Gastroesophageal sphincter (tissue), 4 donors: Measurements from ENCODE around the gene SIRT1. TPM values are rescaled to one million over a fixed set of nuclear protein-coding genes. Genes with fewer than 3 reads are reported as not detected.

Experiments used
- ATAC-seq: fragments of 150-250 bp; one replicate; pipeline ENCODE4 v1.9.1; 2016; ENCODE audit warnings: mild to moderate bottlenecking, moderate library complexity
- H3K27ac ChIP-seq, 4 donors: fragments of 200-600 bp; sonication (generic) in 3 of 4; 1 replicate in 3 of 4; 2 replicates in 1 of 4; pipeline ENCODE4 v1.5.1; 2016 to 2019
- H3K27me3 ChIP-seq: fragments of 200-600 bp; sonication (generic); one replicate; pipeline ENCODE4 v1.5.1; 2019
- H3K36me3 ChIP-seq, 2 donors: fragments of 200-600 bp; sonication (generic); one replicate each; pipeline ENCODE4 v1.5.1; 2019; ENCODE audit warnings: control low read depth in 1 of 2
- H3K4me1 ChIP-seq, 3 donors: fragments of 200-600 bp; sonication (generic); 1 replicate in 2 of 3; 2 replicates in 1 of 3; pipeline ENCODE4 v1.5.1; 2016 to 2019; ENCODE audit warnings: control low read depth in 2 of 3
- H3K4me3 ChIP-seq, 2 donors: fragments of 200-600 bp; sonication (generic); one replicate each; pipeline ENCODE4 v1.5.1; 2019; ENCODE audit warnings: mild to moderate bottlenecking in 1 of 2, moderate library complexity in 1 of 2
- H3K9me3 ChIP-seq, 3 donors: fragments of 200-600 bp; sonication (generic); one replicate each; pipeline ENCODE4 v1.5.1; 2017 to 2019; ENCODE audit warnings: control low read depth in 2 of 3
- EP300 ChIP-seq: sonication (generic); formaldehyde crosslinking; IDR thresholded peaks from one replicate; pipeline ENCODE4 v1.6.1; 2017; ENCODE audit warnings: antibody characterized with exemption, mild to moderate bottlenecking
- POLR2A ChIP-seq, 2 donors: fragments of 450-650 bp; IDR thresholded peaks; one replicate each; pipeline ENCODE4 v1.6.1; 2017; ENCODE audit warnings: antibody characterized with exemption in 2 of 2, mild to moderate bottlenecking in 2 of 2, moderate library complexity in 1 of 2
- POLR2AphosphoS5 ChIP-seq: sonication (generic); formaldehyde crosslinking; IDR thresholded peaks from one replicate; pipeline ENCODE4 v1.6.1; 2017; ENCODE audit warnings: antibody characterized with exemption
- WGBS, 2 donors: methylation state at CpG; one replicate each; pipeline ENCODE4 v1.1.5; 2018; ENCODE audit warnings: low coverage in 1 of 2; 5-methylcytosine and 5-hydroxymethylcytosine counted together
- total RNA-seq, 4 donors: library from RNA; depleted of rRNA; stranded (reverse); fragments of >200 nt; gene quantifications; one replicate each; pipeline ENCODE4 v1.1.0, GENCODE V29; 2016
- TF ChIP-seq, protein P1 (sequence below), 4 experiments: fragments of 200-600 bp in 2 of 4; fragments of 450-650 bp in 2 of 4; sonication (generic) in 1 of 4; IDR thresholded peaks; one replicate each; pipeline ENCODE4 v1.5.1; 2017 to 2019; ENCODE audit warnings: antibody characterized with exemption in 4 of 4, mild to moderate bottlenecking in 2 of 4, moderate library complexity in 2 of 4

Gene SIRT1
- total RNA-seq, 4 donors from 2014 or later, result 22.1 to 39.8 (median 33.4) TPM

DNA sequence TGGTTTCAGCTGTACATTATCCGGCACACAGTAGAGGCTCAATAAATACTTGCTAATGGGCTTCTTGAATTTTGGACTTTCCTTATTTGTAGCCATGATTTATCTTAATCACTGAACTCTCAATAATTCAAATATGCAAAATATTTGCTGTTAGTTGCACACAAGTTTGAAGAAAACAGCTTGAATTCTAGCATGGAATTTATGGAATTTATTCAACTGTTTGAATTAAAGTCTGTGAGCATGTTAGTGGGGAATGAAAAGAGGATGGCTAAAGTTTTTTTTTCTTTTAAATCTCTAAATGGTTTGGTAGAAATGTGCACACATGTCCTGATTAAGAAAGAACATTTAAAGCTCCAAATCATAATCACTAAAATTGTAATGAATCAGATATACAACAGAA is 42.5 kb downstream of the SIRT1 start:
- 100% methylated on average over 1 of the region's 1 CpG; no CpG with 5 or more reads in 1 of the 2 donors for WGBS, 2 donors

DNA sequence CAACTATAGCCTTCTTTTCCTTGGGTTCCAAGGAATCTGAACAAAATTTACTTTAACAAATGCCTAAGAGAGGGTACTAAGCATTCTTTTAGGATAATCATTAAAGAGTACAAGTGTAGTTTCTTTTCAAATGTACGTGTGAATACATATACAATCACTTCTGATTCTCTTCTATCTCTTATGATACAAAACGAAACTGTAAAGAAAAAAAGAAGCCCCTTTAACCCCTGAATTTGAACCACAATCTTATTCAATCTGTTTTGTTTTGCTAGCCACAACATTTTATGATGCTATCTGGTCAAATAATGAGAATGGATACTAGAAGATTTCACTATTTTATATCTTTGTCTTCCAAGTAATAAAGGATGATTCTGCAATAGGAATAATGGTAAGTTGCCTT is 48.7 kb downstream of the SIRT1 start:
- Histone ChIP-seq H3K27ac (no peak overlapping the region), H3K36me3 (peaks cover 3 to 78% of the 10 kb centered on the region in 2 donors), H3K9me3 (no peaks in the 10 kb centered on the region), H3K4me1 (no peaks in the 10 kb centered on the region), H3K27me3 (no peaks in the 10 kb centered on the region), H3K4me3 (no peak overlapping the region)
- 83 to 95% methylated on average over 2 of the region's 2 CpGs for WGBS, 2 donors
- TF ChIP-seq EP300, result no peak
- no peak for TF ChIP-seq POLR2AphosphoS5
- TF ChIP-seq, protein P1, sequence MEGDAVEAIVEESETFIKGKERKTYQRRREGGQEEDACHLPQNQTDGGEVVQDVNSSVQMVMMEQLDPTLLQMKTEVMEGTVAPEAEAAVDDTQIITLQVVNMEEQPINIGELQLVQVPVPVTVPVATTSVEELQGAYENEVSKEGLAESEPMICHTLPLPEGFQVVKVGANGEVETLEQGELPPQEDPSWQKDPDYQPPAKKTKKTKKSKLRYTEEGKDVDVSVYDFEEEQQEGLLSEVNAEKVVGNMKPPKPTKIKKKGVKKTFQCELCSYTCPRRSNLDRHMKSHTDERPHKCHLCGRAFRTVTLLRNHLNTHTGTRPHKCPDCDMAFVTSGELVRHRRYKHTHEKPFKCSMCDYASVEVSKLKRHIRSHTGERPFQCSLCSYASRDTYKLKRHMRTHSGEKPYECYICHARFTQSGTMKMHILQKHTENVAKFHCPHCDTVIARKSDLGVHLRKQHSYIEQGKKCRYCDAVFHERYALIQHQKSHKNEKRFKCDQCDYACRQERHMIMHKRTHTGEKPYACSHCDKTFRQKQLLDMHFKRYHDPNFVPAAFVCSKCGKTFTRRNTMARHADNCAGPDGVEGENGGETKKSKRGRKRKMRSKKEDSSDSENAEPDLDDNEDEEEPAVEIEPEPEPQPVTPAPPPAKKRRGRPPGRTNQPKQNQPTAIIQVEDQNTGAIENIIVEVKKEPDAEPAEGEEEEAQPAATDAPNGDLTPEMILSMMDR (IDR thresholded peaks at IDR 0.05), result no peak
- TF ChIP-seq POLR2A (IDR thresholded peaks at IDR 0.05), result no peak
- ATAC-seq, result no peak

More for the DNA sequence above, 42.5 kb downstream of the SIRT1 start:
- H3K36me3 ChIP-seq, result peaks cover 0 to 96% of the 10 kb centered on the region in 2 donors
- H3K4me3 ChIP-seq, result no peak overlapping the region
- H3K27me3 ChIP-seq, result no peaks in the 10 kb centered on the region
- no peaks in the 10 kb centered on the region for H3K9me3 ChIP-seq
- no peaks in the 10 kb centered on the region for H3K4me1 ChIP-seq
- H3K27ac ChIP-seq, result no peak overlapping the region
- no peak for TF ChIP-seq POLR2A (IDR thresholded peaks at IDR 0.05)
- TF ChIP-seq, protein P1 (IDR thresholded peaks at IDR 0.05), result no peak
- TF ChIP-seq EP300, result no peak
- TF ChIP-seq POLR2AphosphoS5, result no peak
- ATAC-seq, result no peak

DNA sequence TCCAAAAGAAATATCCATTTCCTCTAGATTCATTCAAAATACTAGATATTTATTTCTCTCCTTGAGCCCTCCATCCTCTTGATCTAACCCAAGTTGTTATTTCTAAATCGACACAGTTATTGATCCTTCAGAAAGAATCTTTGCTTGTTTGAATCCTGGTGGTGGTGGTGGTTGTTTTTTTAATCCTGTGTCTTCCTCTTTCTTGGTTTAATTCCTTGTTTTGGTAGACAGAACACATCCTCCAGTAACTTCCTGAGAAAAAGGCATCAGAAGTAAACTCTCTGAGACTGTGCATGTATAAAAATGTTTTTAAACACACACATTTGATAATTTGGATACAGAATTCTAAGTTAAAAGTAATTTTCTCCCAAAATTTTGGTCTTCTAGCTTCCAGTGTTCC is 49.9 kb downstream of the SIRT1 start:
- Histone ChIP-seq H3K9me3 (no peaks in the 10 kb centered on the region), H3K36me3 (peaks cover 3 to 78% of the 10 kb centered on the region in 2 donors), H3K4me3 (no peak overlapping the region), H3K27ac (no peak overlapping the region), H3K4me1 (no peaks in the 10 kb centered on the region), H3K27me3 (no peaks in the 10 kb centered on the region)
- WGBS, 2 donors, result 79 to 88% methylated on average over 1 of the region's 1 CpG
- TF ChIP-seq, protein P1 (IDR thresholded peaks at IDR 0.05), result no peak
- TF ChIP-seq POLR2A (IDR thresholded peaks at IDR 0.05) (no peak), POLR2AphosphoS5 (no peak), EP300 (no peak)
- ATAC-seq, result no peak

DNA sequence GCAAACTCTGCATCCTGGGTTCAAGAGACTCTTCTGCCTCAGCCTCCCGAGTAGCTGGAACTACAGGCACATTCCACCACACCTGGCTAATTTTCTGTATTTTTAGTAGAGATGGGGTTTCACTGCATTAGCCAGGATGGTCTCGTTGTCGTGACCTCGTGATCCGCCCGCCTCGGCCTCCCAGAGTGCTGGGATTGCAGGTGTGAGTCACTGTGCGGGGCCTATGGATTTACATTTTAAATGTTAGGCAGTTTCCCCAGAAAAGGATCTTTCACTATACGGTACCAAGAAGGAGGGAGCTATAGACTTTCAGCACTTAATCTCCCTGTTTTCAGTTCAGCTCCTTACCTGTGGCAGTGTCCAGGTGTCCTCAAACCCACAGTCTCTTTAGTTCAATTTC is 50.8 kb downstream of the SIRT1 start:
- TF ChIP-seq POLR2AphosphoS5 (no peak), EP300 (no peak), POLR2A (IDR thresholded peaks at IDR 0.05) (no peak)
- TF ChIP-seq, protein P1 (IDR thresholded peaks at IDR 0.05), result no peak
- H3K9me3 ChIP-seq, result no peaks in the 10 kb centered on the region
- H3K4me1 ChIP-seq, result no peaks in the 10 kb centered on the region
- H3K27me3 ChIP-seq, result no peaks in the 10 kb centered on the region
- peaks cover 3 to 73% of the 10 kb centered on the region in 2 donors for H3K36me3 ChIP-seq
- WGBS, 2 donors, result 96% methylated on average over 8 of the region's 9 CpGs; no CpG with 5 or more reads in 1 of the 2 donors
- no peak for ATAC-seq
- no peak overlapping the region for H3K27ac ChIP-seq
- H3K4me3 ChIP-seq, result no peak overlapping the region

DNA sequence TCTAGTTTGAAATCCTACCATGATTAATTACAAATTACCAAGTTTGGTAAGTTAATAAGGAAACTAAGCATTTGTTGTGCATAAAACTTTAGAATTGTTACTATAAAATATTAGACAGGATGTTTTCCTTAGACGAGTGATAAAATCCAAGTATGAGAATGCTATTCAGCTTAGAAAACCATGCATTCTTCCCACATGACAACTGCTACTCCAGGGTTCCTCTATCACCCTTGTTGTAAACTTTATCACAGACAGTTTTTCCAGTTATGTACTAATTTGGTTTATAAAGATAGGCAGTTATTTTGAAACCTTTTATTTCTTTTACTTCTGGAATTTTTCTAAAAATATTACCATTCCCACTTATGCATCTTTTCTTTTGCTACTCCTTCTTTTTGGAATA is 52.0 kb downstream of the SIRT1 start:
- 68 to 73% methylated on average over 1 of the region's 1 CpG for WGBS, 2 donors
- TF ChIP-seq EP300, result no peak
- no peak for TF ChIP-seq POLR2A (IDR thresholded peaks at IDR 0.05)
- no peak for TF ChIP-seq POLR2AphosphoS5
- TF ChIP-seq, protein P1 (IDR thresholded peaks at IDR 0.05), result no peak
- Histone ChIP-seq H3K4me3 (no peak overlapping the region), H3K27me3 (no peaks in the 10 kb centered on the region), H3K36me3 (peaks cover 3 to 68% of the 10 kb centered on the region in 2 donors), H3K9me3 (no peaks in the 10 kb centered on the region), H3K4me1 (no peaks in the 10 kb centered on the region), H3K27ac (no peak overlapping the region)
- no peak for ATAC-seq
